ENCODE results near the gene NINJ1.

NINJ1 gene

GRCh38 chr9:93131599-93132286 lies 2.3 kb downstream of the NINJ1 start:
- Histone ChIP-seq H3K4me1 (ENCODE audit: insufficient read depth, poor library complexity, severe bottlenecking) (peaks cover 18% of the 10 kb centered on the region), H3K36me3 (ENCODE audit: low read depth) (no peaks in the 10 kb centered on the region), H3K9me3 (ENCODE audit: severe bottlenecking) (no peaks in the 10 kb centered on the region), H3K27me3 (ENCODE audit: insufficient read depth, poor library complexity, severe bottlenecking) (no peaks in the 10 kb centered on the region), H3K27ac (ENCODE audit: poor library complexity, severe bottlenecking) (no peak overlapping the region), H3K4me3 (ENCODE audit: severe bottlenecking) (no peak overlapping the region)
- no peak for TF ChIP-seq CTCF (IDR thresholded peaks at IDR 0.05; ENCODE audit: poor library complexity, severe bottlenecking)
- DNase-seq (ENCODE audit: low spot score) (no peak), ATAC-seq (ENCODE audit: low read depth) (no peak)

GRCh38 chr9:93130861-93131481 lies 3.1 kb downstream of the NINJ1 start:
- H3K36me3 ChIP-seq (ENCODE audit: low read depth): no peaks in the 10 kb centered on the region; the same call in 1 of the 2 replicates
- ATAC-seq (ENCODE audit: low read depth) (no peak), DNase-seq (ENCODE audit: low spot score) (no peak)
- H3K27ac ChIP-seq (ENCODE audit: poor library complexity, severe bottlenecking): no peak overlapping the region
- H3K4me1 ChIP-seq (ENCODE audit: insufficient read depth, poor library complexity, severe bottlenecking): peaks cover 18% of the 10 kb centered on the region
- no peak for TF ChIP-seq CTCF (IDR thresholded peaks at IDR 0.05; ENCODE audit: poor library complexity, severe bottlenecking)
- H3K9me3 ChIP-seq (ENCODE audit: severe bottlenecking): no peaks in the 10 kb centered on the region
- no peak overlapping the region for H3K4me3 ChIP-seq (ENCODE audit: severe bottlenecking)
- H3K27me3 ChIP-seq (ENCODE audit: insufficient read depth, poor library complexity, severe bottlenecking): no peaks in the 10 kb centered on the region

GRCh38 chr9:93129691-93130500 lies 4.2 kb downstream of the NINJ1 start:
- no peak for DNase-seq (ENCODE audit: low spot score)
- no peak for ATAC-seq (ENCODE audit: low read depth)
- Histone ChIP-seq H3K4me3 (ENCODE audit: severe bottlenecking) (no peak overlapping the region), H3K27ac (ENCODE audit: poor library complexity, severe bottlenecking) (no peak overlapping the region), H3K27me3 (ENCODE audit: insufficient read depth, poor library complexity, severe bottlenecking) (no peaks in the 10 kb centered on the region), H3K9me3 (ENCODE audit: severe bottlenecking) (no peaks in the 10 kb centered on the region), H3K36me3 (ENCODE audit: low read depth) (peaks cover 5% of the 10 kb centered on the region; the same call in 1 of the 2 replicates), H3K4me1 (ENCODE audit: insufficient read depth, poor library complexity, severe bottlenecking) (peaks cover 18% of the 10 kb centered on the region)
- no peak for TF ChIP-seq CTCF (IDR thresholded peaks at IDR 0.05; ENCODE audit: poor library complexity, severe bottlenecking)

- Histone ChIP-seq H3K4me3 (ENCODE audit: severe bottlenecking) (no peak overlapping the region), H3K27ac (ENCODE audit: poor library complexity, severe bottlenecking) (no peak overlapping the region), H3K27me3 (ENCODE audit: insufficient read depth, poor library complexity, severe bottlenecking) (no peaks in the 10 kb centered on the region), H3K36me3 (ENCODE audit: low read depth) (peaks cover 5% of the 10 kb centered on the region; the same call in 1 of the 2 replicates), H3K9me3 (ENCODE audit: severe bottlenecking) (no peaks in the 10 kb centered on the region), H3K4me1 (ENCODE audit: insufficient read depth, poor library complexity, severe bottlenecking) (peaks cover 18% of the 10 kb centered on the region)
- no peak for ATAC-seq (ENCODE audit: low read depth)
- no peak for TF ChIP-seq CTCF (IDR thresholded peaks at IDR 0.05; ENCODE audit: poor library complexity, severe bottlenecking)
- no peak for DNase-seq (ENCODE audit: low spot score)
Measured at GRCh38 chr9:93129286-93129685, 4.8 kb downstream of the NINJ1 start.
